GM12878 (cell line): Measurements from ENCODE around the gene PRDM15. TPM values are rescaled to one million over a fixed set of nuclear protein-coding genes. Genes with fewer than 3 reads are reported as not detected.

Experiments used
- ATAC-seq: fragments of 200-7000 bp; cut with Tn5 transposase; 3 replicates; pipeline ENCODE4 v1.9.1; 2020; ENCODE audit warnings: mild to moderate bottlenecking, moderate library complexity
- BruUV-seq: library from RNA; stranded (reverse); fragments of 400-500 nt; replicated peaks from 2 replicates; lab custom pipeline; 2021; lab: Mats Ljungman, UMichigan
- CTCF ChIA-PET: fragments of 300-600 bp; sonication (Branson Sonifier 250); formaldehyde crosslinking; extraction: SDS; loops from one replicate; lab custom pipeline; 2021; ENCODE audit warnings: inconsistent platforms; lab: Yijun Ruan, JAX
- POLR2A ChIA-PET: fragments of 350-600 bp; formaldehyde crosslinking; extraction: SDS; loops from one replicate; lab custom pipeline; 2021; ENCODE audit warnings: inconsistent platforms; lab: Charles Lee
- RAD21 ChIA-PET: fragments of 300-600 bp; sonication (Branson Sonifier 250); formaldehyde crosslinking; loops from one replicate; lab custom pipeline; 2023; ENCODE audit warnings: antibody characterized with exemption; ENCODE audit not compliant: unreplicated experiment; lab: Charles Lee
- SMC1A ChIA-PET: fragments of 300-600 bp; sonication (Branson Sonifier 250); formaldehyde crosslinking; loops from one replicate; lab custom pipeline; 2023; ENCODE audit not compliant: unreplicated experiment, uncharacterized antibody; lab: Charles Lee
- DNase-seq: peaks from one replicate; pipeline ENCODE4 v3.0.0-alpha.2; 2011; ENCODE audit warnings: low read depth, low spot score
- FAIRE-seq: peaks from 3 replicates; lab custom pipeline; 2011; peaks lifted over from hg19 to GRCh38; lab: Jason Lieb, UNC
- H2AFZ ChIP-seq: 2 replicates; pipeline ENCODE4 v1.6.0; 2011; ENCODE audit warnings: low read depth, low read length, control low read depth; ENCODE audit not compliant: control insufficient read depth
- H3K27ac ChIP-seq: 2 replicates; pipeline ENCODE4 v1.5.1; 2011; ENCODE audit warnings: control low read depth; ENCODE audit not compliant: control insufficient read depth, insufficient read depth
- H3K27me3 ChIP-seq, 2 experiments: replicated peaks in 1 of 2; 2 replicates each; pipeline versions ENCODE4 v1.6.0 to v1.6.1; 2011; ENCODE audit warnings: low read length in 1 of 2; ENCODE audit not compliant: control insufficient read depth in 2 of 2, insufficient read depth in 2 of 2
- H3K36me3 ChIP-seq, 2 experiments: 2 replicates each; pipeline ENCODE4 v1.5.1; 2011; ENCODE audit warnings: low read length in 1 of 2; ENCODE audit not compliant: control insufficient read depth in 2 of 2, insufficient read depth in 2 of 2
- H3K4me1 ChIP-seq: 2 replicates; pipeline ENCODE4 v1.6.1; 2011; ENCODE audit warnings: mild to moderate bottlenecking, low read length, moderate library complexity, mixed read lengths; ENCODE audit not compliant: control insufficient read depth, insufficient read depth
- H3K4me2 ChIP-seq: 2 replicates; pipeline ENCODE4 v1.6.0; 2011; ENCODE audit warnings: control low read depth; ENCODE audit not compliant: control insufficient read depth, insufficient read depth
- H3K4me3 ChIP-seq: fragments of 200-600 bp; sonication (generic); 2 replicates; pipeline ENCODE4 v1.5.1; 2016
- H3K79me2 ChIP-seq: 2 replicates; pipeline ENCODE4 v1.6.0; 2011; ENCODE audit warnings: low read length; ENCODE audit not compliant: control insufficient read depth, insufficient read depth
- H3K9ac ChIP-seq: 2 replicates; pipeline ENCODE4 v1.8.0; 2011; ENCODE audit warnings: low read length, control low read depth, mixed read lengths; ENCODE audit not compliant: control insufficient read depth, insufficient read depth
- H3K9me3 ChIP-seq: replicated peaks from 3 replicates; pipeline ENCODE4 v1.5.1; 2011; ENCODE audit warnings: mild to moderate bottlenecking, low read length; ENCODE audit not compliant: control insufficient read depth, insufficient read depth
- H4K20me1 ChIP-seq: 2 replicates; pipeline ENCODE4 v1.6.0; 2011; ENCODE audit not compliant: control insufficient read depth, insufficient read depth
- E2F8 ChIP-seq: fragments of 450-650 bp; IDR thresholded peaks from 2 replicates; pipeline ENCODE4 v1.6.1; 2018; ENCODE audit warnings: mild to moderate bottlenecking, low read depth, moderate library complexity; ENCODE audit not compliant: partially characterized antibody
- FOS ChIP-seq: IDR thresholded peaks from 3 replicates; pipeline ENCODE4 v1.6.1; 2011; ENCODE audit warnings: borderline replicate concordance; ENCODE audit not compliant: insufficient read length; ENCODE audit errors: extremely low read depth
- FOXM1 ChIP-seq: IDR thresholded peaks from 2 replicates; pipeline ENCODE4 v1.6.1; 2012; ENCODE audit warnings: low read depth, mild to moderate bottlenecking, inconsistent platforms, low read length, moderate library complexity
- IRF3 ChIP-seq: fragments of 450-650 bp; IDR thresholded peaks from 2 replicates; pipeline ENCODE4 v1.6.1; 2014; ENCODE audit warnings: mild to moderate bottlenecking
- NFYA ChIP-seq: IDR thresholded peaks from 2 replicates; pipeline ENCODE4 v1.6.1; 2011; ENCODE audit warnings: low read depth, mild to moderate bottlenecking, low read length, improper control_type of control experiment, borderline replicate concordance
- SKIL ChIP-seq: fragments of 450-650 bp; IDR thresholded peaks from 2 replicates; pipeline ENCODE4 v1.6.1; 2017; ENCODE audit warnings: mild to moderate bottlenecking, low read depth, inconsistent platforms; ENCODE audit not compliant: poor library complexity, severe bottlenecking
- SMAD1 ChIP-seq: fragments of 450-650 bp; IDR thresholded peaks from 2 replicates; pipeline ENCODE4 v1.6.1; 2018; ENCODE audit warnings: mild to moderate bottlenecking, low read depth; ENCODE audit not compliant: partially characterized antibody
- SPI1 ChIP-seq: IDR thresholded peaks from 2 replicates; pipeline ENCODE4 v1.6.1; 2011; ENCODE audit warnings: low read depth, mild to moderate bottlenecking, low read length, moderate library complexity, borderline replicate concordance; ENCODE audit not compliant: insufficient read depth
- STAT1 ChIP-seq: fragments of 450-650 bp; conservative IDR thresholded peaks from 2 replicates; pipeline ENCODE4 v1.6.1; 2014; ENCODE audit warnings: antibody characterized with exemption, mild to moderate bottlenecking
- TCF3 ChIP-seq: IDR thresholded peaks from 2 replicates; pipeline ENCODE4 v1.6.1; 2012; ENCODE audit warnings: low read depth, mild to moderate bottlenecking, low read length, borderline replicate concordance; ENCODE audit not compliant: insufficient read depth
- ZNF687 ChIP-seq: fragments of 450-650 bp; IDR thresholded peaks from 2 replicates; pipeline ENCODE4 v1.6.1; 2017; ENCODE audit warnings: mild to moderate bottlenecking, moderate library complexity
- ZSCAN29 ChIP-seq: fragments of 450-650 bp; IDR thresholded peaks from 2 replicates; pipeline ENCODE4 v1.6.1; 2017; ENCODE audit warnings: mild to moderate bottlenecking, moderate library complexity
- WGBS: methylation state at CpG from one replicate; pipeline ENCODE4 v1.1.6; 2016; ENCODE audit warnings: low lambda C conversion rate; ENCODE audit not compliant: insufficient replicate concordance, insufficient coverage; ENCODE audit errors: missing lambda C conversion rate; 5-methylcytosine and 5-hydroxymethylcytosine counted together
- in situ Hi-C: fragments of 300-500 bp; cut with MboI; formaldehyde crosslinking; loops from 9 replicates; pipeline ENCODE4 v1.14.3; 2018; ENCODE audit warnings: mixed read lengths
- intact Hi-C: fragments of 100-400 bp; cut with micrococcal nuclease; formaldehyde crosslinking; loops from one replicate; pipeline ENCODE4 v1.14.2; 2022; ENCODE audit not compliant: unreplicated experiment
- polyA plus RNA-seq, 11 experiments: library from polyadenylated mRNA; depleted of rRNA in 4 of 11; unstranded in 6 of 11; stranded (reverse) in 5 of 11; fragments of >200 nt; fragmentation: Nextera tagmentation in 4 of 11; fragmentation: Illumina TruSeq in 1 of 11; extraction: Ambion mirVana in 4 of 11; extraction: Trizol in 1 of 11; gene quantifications; 1 replicate in 1 of 11; 2 replicates in 10 of 11; pipeline versions ENCODE4 v1.2.1 to v1.2.3, GENCODE V29; 2011 to 2016; ENCODE audit warnings: inconsistent platforms in 2 of 11, missing spikeins in 2 of 11, low read depth in 1 of 11
- total RNA-seq, 4 experiments: library from RNA; depleted of rRNA in 3 of 4; stranded (reverse); fragments of >200 nt in 3 of 4; fragmentation: Illumina TruSeq in 1 of 4; extraction: Trizol in 1 of 4; gene quantifications; 2 replicates each; pipeline versions ENCODE4 v1.2.1 to v1.2.3, GENCODE V29; 2013 to 2021

PRDM15 gene
- total and polyA plus RNA-seq, 10 of the 15 experiments (the other 5 are each of a cell fraction or from before 2014, with no cell fraction given) = 2.2 to 16.0 (median 8.6) TPM

- TF ChIP-seq IRF3 = no peak
- TF ChIP-seq NFYA = no peak
- no peak for TF ChIP-seq SKIL
Measured at GRCh38 chr21:41776778-41777177, 102.4 kb downstream of the PRDM15 start (continued).

GRCh38 chr21:41775149-41775472, 104.0 kb downstream of the PRDM15 start:
- DNase-seq (no peak), FAIRE-seq (no peak), ATAC-seq (no peak)
- intact Hi-C loops (no loop called here), in situ Hi-C loops (no loop called here)
- Histone ChIP-seq H3K4me3 (no peak overlapping the region), H3K27me3 (peaks cover 2 to 3% of the 10 kb centered on the region in 2 experiments; a peak in 3 of 4 replicates), H3K27ac (no peak overlapping the region), H3K4me1 (no peaks in the 10 kb centered on the region), H3K36me3 (no peaks in the 10 kb centered on the region), H3K79me2 (no peaks in the 10 kb centered on the region), H4K20me1 (no peaks in the 10 kb centered on the region), H3K9me3 (no peaks in the 10 kb centered on the region), H3K4me2 (no peak overlapping the region), H2AFZ (no peak overlapping the region), H3K9ac (no peak overlapping the region)
- ChIA-PET RAD21 (interaction anchor here (1.0 kb wide), 1 partner anchor 42 kb away, joined by 4 read pairs; no protein-coding TSS in a partner anchor), POLR2A (interaction anchor here (0.6 kb wide), 1 partner anchor 12 kb away, joined by 6 read pairs; no protein-coding TSS in a partner anchor), SMC1A (no interaction called here), CTCF (interaction anchor here (1.1 kb wide), 1 partner anchor 10 kb away, joined by 3 read pairs; no protein-coding TSS in a partner anchor)
- 11% methylated on average over 3 of the region's 3 CpGs for WGBS
- BruUV-seq = no TSS peak
- TF ChIP-seq FOXM1 (no peak), STAT1 (no peak), E2F8 (no peak), TCF3 (no peak), SPI1 (no peak), ZNF687 (no peak), SMAD1 (no peak), ZSCAN29 (no peak), FOS (no peak)
